H1 (cell line): Measurements from ENCODE around the gene MAP3K14. TPM values are rescaled to one million over a fixed set of nuclear protein-coding genes. Genes with fewer than 3 reads are reported as not detected.

Source experiments
- CHD7 ChIP-seq: fragments of 300-600 bp; sonication (generic); IDR thresholded peaks from 2 replicates; pipeline ENCODE4 v1.7.1; 2012; ENCODE audit warnings: low read length, moderate library complexity, mild to moderate bottlenecking, inconsistent platforms; ENCODE audit not compliant: insufficient replicate concordance
- JUND ChIP-seq: IDR thresholded peaks from 2 replicates; pipeline ENCODE4 v1.6.1; 2011; ENCODE audit warnings: mild to moderate bottlenecking, improper control_type of control experiment, low read length
- RAD21 ChIP-seq, 2 experiments: IDR thresholded peaks in 1 of 2; conservative IDR thresholded peaks in 1 of 2; 2 replicates each; pipeline ENCODE4 v1.6.1; 2011; ENCODE audit warnings: low read depth in 2 of 2, low read length in 2 of 2, improper control_type of control experiment in 1 of 2, inconsistent platforms in 1 of 2, mild to moderate bottlenecking in 1 of 2, moderate library complexity in 1 of 2
- SUZ12 ChIP-seq: fragments of 200-600 bp; sonication (generic); IDR thresholded peaks from 2 replicates; pipeline ENCODE4 v1.6.1; 2012; ENCODE audit warnings: mild to moderate bottlenecking, inconsistent platforms, low read length, moderate library complexity, mixed read lengths
- polyA plus RNA-seq, 7 experiments: library from polyadenylated mRNA; depleted of rRNA in 3 of 7; stranded (reverse) in 5 of 7; unstranded in 2 of 7; fragments of >200 nt in 5 of 7; fragments of 200-250 nt in 2 of 7; gene quantifications; 1 replicate in 5 of 7; 2 replicates in 1 of 7; 4 replicates in 1 of 7; pipeline versions ENCODE4 v1.2.1 to v1.2.3, GENCODE V29; 2011 to 2013; ENCODE audit warnings: missing spikeins in 2 of 7, mixed read lengths in 2 of 7
- total RNA-seq: library from RNA; stranded (reverse); fragmentation: NEBNext Ultra II Directional; extraction: Animal tissue kit (Norgen Biotek cat#: 25700); gene quantifications from 2 replicates; pipeline ENCODE4 v1.2.1, GENCODE V29; 2021

MAP3K14 gene
- total and polyA plus RNA-seq, 2 of the 8 experiments (the other 6 are each of a cell fraction or from before 2014, with no cell fraction given), result 5.2 to 6.1 TPM

DNA sequence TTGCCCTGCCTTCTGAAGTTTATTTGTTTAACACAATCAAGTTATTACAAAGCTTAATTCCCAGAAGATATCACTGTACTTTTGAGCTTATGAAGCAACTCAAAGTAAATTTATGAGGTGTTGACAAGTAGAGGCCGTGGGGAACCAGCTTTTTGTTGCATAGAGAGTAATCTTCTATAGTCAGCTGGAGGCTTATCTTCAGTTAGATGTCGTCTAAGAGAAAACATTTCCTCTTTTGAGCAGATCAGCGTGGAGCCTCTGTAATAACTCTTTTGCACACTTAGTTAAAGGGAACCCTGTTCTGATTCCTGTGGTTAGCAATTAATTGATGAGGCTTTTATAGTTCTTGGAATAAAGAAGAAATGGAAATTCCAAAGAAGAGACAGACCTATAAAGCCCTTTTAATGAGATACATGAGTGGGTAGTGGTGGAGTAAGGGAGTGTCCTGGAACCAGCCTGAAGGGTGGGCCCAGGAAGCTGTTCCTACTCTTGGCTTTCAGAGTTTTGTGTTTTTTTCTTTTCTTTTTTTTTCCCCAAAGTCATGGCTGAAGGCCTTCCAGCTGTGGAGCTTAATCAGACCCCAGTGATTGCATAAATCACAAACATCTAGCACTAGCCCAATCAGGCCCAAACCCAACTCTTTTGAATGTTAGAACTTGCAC lies 28.9 kb upstream of the MAP3K14 start (continued):
- TF ChIP-seq SUZ12 (no peak), RAD21 (IDR thresholded peaks at IDR 0.05 in 1 of 2, conservative IDR thresholded peaks at IDR 0.05 in 1 of 2; ENCODE audit: low read depth in 2 of 2, low read length in 2 of 2) (no peak), CHD7 (no peak), JUND (no peak)
